ENCODE results near the gene PRMT7.

Gene PRMT7, protein sequence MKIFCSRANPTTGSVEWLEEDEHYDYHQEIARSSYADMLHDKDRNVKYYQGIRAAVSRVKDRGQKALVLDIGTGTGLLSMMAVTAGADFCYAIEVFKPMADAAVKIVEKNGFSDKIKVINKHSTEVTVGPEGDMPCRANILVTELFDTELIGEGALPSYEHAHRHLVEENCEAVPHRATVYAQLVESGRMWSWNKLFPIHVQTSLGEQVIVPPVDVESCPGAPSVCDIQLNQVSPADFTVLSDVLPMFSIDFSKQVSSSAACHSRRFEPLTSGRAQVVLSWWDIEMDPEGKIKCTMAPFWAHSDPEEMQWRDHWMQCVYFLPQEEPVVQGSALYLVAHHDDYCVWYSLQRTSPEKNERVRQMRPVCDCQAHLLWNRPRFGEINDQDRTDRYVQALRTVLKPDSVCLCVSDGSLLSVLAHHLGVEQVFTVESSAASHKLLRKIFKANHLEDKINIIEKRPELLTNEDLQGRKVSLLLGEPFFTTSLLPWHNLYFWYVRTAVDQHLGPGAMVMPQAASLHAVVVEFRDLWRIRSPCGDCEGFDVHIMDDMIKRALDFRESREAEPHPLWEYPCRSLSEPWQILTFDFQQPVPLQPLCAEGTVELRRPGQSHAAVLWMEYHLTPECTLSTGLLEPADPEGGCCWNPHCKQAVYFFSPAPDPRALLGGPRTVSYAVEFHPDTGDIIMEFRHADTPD

DNA sequence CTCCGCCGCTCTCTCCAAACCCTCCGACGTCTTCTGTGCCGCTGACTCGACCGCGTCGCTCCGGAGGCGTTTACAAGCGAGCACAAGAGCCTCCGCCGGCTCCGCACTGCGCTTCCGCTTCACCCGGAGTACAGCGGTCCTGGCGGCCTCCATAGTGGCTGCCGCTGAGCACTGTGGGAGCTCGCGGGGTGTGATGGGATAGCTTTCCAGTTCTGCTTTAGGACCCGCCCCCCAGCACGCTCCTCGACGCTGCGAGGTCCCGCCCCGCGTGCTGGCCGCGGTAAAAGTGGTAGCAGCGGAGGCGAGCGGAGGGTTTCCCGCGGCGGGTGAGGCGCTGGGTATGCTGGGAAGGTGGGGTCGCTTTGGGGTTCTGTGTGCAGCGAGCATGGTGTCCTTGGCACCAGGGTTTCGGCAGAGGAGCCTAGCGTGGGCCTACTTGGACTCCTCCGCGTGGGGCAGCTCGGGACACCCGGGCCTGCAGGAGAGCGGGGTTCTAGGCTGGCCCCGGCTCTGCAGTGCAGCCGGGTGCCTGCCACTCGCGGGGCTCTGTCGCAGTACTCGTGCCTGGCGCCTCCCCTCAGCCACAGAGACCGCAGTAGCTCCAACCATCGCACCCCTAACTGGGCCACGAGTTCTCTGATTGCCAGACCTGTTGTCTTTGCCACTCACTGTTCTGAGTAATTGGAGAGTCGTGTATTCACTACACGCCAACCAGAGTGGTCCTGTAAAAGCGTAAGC lies at the start of gene PRMT7, which contains the start of gene SLC7A6OS:
TSS of gene PRMT7 (plus strand) at position 246 of the 738 bp plus-strand sequence. CDS start 4,961 bp downstream, outside the sequence.
TSS of gene SLC7A6OS (minus strand) at position 173 of the 738 bp plus-strand sequence. CDS start at position 153, 20 bp downstream.
- peak; percentile 96 for DNase-seq

DNA sequence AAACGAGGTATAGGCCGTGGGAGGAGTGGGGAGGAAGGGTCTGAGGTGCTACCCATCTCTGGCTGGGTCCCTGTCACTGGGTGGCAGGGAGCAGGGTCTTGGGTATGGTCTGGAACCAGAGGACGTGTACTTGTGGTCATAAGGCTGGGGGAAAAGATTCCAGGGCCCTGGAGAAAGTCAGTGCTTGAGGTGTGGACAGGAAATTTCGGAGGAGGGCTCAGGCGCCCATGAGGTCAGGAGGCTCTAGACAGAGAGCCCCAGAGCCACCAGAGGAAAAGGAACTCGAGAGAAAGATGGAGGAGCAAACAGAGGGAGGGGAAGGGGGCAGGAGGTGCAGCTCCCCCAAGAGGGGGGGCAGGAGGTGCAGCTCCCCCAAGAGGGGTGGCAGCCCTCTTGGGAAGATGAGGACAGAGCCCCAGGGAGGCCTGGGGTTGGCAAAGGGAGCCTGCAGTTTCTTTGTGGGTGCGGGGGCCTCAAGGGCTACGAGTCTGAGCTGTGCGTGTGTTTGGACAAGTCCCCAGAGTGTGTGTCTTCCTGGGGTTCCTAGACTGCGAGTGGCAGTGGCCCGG lies 47.2 kb upstream of the PRMT7 start:
- DNase-seq = no peak

DNA sequence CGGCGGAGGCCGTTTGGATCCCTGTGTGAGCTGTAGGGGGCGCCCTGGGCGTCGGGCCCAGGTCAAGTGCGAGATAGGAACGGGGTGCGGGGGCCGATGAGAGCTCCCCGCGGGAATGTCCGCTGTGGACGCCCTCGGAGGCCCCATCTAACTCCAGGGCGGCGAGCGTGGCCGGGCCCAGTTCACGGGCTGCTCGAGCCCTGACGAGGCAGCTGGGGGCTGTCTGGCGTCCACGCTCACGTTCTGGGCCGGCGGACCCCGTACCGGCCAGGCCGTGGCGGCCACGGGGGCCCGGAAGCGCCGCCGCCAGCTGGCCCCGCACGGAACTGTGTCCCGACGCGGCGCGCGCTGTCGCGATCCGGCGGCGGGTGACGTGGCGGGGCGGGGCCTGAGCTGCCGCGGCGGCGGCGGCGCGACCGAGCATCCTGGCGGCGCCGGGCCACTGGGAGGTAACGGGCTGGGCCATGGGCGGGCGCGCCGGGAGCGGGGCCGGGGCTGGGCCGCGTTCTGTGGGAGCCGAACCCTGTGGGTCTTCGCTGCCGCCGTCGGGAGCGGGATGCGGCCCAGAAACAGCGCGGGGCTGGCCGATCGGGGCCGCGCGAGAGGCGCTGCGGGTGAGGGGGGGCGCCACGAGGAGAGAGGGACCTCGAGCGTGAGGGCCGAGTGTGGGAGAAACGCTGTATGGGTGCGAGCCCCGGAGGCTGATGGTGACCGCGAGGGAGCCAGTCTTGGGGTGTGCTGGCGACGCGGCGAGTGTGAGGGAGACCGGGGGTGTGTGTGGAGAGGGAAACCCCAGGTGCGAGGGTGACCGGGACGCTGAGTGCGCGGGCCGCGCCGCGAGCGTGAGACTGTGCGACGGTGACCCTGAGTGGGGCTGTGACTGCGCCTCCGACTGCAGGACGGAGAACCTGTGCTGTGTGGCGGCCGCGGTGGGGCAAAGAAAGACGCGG lies 46.4 kb upstream of the PRMT7 start, which contains the start of gene SLC7A6:
TSS of gene SLC7A6 (plus strand) at position 399 of the 950 bp plus-strand sequence. CDS start 10,201 bp downstream, outside the sequence.
- peak; percentile 89 for DNase-seq

DNA sequence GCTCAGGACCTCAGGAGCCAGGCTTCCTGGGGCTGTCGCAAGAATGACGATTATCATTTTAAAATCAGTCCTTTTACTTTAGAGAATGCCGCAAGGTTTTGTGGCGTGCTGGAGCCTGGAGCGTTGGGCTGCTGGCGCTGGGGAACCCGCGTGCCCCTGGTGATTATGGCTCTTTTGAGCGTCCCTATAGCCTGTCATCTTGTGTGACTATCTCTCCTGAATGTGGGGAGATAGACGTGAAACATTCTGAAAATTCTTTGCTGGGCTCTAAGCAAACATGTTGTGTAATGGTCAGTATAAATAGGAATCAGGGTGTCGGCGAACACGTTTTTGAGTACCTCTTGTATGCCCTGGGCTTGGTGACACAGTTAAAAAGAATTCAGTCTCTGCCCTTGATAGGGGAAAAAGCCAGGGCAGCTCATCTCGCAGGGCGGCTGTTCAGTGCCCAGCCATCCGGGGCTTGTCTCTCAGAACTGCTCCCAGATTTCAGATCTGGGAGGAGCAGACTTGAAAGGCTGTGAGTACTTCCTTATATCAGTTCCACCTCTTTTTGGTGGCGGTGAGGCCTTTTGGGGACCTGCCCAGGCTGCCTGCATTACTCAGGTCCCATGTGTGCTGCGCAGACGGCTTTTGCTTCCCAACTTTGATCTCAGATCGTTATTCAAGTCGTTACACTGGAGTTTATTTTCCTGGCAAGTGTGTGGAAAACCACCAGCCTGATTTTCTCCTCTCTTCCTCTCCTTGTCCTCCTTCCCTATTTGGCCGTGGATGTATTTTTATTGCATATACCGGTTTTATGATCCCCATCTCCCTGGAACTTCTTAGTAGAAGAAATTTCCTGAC lies 45.5 kb upstream of the PRMT7 start:
- peak; percentile 65 for DNase-seq

DNA sequence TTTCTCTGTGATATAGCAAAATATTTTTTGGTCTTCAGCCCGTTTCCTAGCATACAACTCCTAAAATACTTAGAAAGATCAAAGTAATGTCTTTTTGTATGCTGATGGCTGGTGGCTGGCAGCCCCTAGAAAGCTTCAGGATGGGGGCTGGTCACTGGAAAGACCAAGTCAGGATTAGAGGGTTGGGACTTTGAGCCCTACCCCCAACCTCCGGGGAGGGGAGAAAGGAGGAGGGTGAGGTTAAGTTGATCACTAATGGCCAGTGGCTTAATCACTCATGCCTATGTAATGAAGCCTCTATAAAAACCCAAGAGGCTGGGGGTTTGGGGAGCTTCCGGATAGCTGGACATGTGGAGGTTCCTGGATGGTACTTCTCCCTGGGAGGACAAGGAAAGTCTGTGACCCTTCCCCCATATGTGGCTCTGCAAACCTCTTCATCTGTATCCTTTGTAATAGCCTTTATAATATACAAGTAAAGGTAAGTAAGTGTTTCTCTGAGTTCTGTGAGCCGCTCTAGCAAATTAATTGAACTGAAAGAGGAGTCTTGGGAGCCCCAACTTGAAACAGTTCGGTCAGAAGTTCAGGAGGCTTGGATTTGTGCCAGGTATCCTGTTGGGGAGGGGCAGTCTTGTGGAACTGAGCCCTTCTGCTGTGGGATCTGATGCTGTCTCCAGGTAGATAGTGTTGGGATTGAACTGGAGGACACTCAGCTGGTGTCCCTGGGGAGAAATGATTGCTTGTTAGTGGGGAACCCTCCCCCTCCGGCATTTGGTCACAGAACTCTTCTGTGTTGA lies 43.0 kb upstream of the PRMT7 start:
- DNase-seq = no peak

DNA sequence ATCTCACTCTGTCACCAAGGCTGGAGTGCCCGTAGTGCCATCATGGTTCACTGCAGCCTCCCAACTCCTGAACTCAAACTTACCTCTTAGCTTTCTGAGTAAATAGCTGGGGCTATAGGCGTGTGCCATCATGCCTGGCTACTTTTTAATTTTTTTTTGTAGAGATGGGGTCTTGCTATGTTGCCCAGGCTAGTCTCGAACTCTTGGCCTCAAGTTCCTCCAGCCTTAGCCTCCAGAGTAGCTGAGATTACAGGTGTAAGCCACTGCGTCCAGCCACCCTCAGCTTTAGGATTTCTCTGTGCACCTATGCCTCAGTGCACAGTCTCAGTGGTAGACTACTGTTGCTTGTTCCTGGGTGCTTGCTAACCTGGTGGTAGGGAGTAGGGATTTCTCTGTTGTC lies 41.0 kb upstream of the PRMT7 start:
- no peak for DNase-seq

DNA sequence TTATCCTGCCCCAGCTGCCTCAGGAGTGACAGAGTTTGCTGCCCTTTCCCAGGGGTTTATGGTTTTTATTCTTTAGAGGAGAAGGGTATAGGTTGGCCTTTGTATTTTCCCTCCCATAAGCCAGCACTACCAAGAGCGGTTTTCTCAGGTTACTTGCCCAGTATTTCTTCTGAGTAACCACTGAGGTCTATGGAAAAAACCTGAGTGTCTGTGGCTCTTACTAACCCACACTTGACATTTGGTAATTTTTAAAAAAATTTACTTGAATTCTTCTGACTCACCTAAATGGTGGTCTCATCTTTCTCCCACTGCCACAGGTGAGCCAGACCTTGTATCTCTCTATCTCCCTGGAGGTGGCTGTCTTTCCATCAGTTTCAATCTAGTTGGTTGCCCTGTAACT lies 40.5 kb upstream of the PRMT7 start:
- DNase-seq = no peak

DNA sequence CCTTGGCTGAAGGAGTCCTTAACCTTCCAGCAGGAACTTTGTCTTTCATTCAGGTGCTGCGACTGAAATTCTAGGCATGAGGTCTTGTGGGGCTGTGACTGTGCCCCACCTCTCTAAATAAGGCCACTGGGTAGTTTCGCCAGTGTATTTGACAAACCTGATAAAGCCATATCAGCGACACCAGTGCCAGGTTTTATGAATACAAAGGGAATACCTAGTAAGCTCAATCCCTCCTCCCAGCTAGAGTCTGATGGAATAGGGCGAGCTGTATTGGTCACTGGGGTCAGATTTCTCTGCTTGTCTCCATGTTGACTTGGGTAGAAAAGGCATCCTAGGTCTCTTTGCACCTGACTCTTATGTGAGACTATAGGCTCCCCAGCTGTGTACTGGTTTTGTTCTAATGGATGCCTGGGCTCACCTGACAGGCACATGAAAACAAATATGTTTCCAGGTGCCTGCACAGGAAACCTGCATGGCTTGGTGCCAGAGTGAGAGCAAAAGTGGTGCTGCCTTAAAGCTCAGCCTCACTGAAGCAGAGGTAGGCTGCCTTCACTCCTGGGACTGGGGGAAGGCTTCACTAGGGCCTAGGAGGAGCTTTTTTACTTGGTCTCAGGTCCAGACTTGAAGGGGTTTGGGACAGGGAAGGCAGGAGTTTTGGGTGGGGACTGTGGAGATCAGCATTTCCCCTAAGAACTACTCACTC lies 38.2 kb upstream of the PRMT7 start:
- DNase-seq = no peak

DNA sequence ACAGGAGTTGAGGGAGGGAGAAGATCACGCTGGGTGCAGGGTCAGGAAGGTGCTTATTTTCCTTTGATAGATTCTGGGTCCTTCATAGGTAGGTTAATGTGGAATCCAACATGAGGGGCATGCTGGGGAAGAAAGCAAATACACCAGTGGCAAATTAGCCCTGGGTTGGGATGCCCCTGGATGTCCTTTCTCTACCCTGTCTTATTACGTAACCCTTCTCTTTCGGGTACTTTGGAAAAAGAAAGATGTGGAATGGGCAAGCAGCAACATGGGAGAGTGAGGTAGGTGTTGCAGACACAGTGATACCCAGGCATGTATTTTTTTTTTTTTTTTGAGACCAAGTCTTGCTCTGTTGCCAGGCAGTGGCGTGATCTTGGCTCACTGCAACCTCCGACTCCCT lies 37.4 kb upstream of the PRMT7 start:
- no peak for DNase-seq

DNA sequence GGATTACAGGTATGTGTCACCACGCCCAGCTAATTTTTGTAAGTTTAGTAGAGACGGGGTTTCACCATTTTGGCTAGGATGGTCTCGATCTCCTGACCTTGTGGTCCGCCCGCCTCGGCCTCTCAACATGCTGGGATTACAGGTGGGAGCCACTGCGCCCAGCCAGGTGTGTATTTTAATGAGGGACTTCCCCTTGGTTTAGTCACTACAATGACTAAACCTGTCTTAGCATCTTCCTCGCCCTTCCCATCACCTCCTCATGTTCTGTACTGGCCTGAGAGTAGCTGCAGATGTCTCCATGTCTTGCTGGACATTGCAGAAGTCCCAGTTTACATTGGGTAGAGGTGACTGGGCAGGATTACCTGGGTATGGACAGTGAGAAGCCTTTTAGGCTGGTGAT lies 36.9 kb upstream of the PRMT7 start:
- no peak for DNase-seq

DNA sequence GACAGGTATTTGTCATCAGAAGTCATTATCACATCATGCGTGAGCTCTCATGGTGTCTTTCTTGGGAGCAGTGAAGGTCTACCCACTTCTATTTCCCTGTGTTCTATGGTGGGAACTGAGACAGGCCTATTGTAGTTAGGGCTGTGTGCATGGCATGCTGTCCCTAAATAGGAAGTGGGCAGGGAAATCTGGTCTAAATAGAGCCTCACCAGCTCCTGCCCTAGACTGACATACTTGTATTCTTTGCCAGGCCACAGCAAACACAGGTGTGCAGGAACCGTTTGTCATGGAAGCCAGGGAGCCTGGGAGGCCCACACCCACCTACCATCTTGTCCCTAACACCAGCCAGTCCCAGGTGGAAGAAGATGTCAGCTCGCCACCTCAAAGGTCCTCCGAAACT lies 36.4 kb upstream of the PRMT7 start:
- DNase-seq = no peak

DNA sequence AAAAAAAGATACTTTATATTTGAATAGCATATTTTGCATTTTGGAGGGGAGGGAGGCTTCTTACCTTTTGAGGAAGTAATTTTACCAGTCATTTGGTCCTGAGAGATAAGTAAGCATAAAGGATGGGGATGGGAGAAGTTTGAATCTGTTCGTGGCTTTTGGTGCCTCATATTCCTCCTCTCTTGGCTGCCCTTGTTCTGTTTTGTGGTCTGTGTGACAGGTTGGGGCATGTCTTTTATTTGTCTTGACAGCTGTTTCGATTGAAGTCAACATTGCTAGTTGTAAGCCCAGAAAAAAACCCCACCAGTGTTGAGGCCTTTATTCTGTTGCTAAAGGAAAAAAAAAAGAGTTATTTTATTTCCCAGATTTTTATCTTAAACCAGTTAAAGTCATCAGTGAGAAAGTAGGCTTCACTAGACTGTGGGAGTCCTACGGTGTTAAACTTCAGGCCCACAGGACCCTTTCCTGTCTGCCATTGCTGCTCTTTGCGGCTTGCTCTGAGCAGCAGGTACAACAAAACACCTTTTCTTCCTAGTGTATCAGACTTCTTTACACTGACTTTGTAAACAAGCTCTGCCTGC lies 35.1 kb upstream of the PRMT7 start:
- peak; percentile 77 for DNase-seq

DNA sequence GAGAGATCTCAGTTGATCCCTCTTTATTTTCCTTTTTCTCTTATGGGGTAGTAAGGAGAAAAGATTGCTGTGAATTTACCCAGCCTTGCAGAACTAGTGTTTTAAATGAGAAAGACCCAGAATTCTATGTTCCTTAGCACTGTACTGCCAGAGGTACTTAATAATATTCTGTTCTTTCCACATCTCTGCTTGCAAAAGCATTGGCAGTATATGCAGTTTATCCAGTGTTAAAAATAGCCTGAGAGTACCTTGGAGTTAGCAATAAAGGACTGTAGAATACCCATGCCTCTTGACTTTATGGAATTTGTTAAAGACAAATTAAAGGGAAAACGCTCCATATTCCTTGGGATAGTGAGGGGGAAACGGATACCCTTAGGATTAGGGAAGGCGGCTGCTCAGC lies 34.6 kb upstream of the PRMT7 start:
- no peak for DNase-seq

DNA sequence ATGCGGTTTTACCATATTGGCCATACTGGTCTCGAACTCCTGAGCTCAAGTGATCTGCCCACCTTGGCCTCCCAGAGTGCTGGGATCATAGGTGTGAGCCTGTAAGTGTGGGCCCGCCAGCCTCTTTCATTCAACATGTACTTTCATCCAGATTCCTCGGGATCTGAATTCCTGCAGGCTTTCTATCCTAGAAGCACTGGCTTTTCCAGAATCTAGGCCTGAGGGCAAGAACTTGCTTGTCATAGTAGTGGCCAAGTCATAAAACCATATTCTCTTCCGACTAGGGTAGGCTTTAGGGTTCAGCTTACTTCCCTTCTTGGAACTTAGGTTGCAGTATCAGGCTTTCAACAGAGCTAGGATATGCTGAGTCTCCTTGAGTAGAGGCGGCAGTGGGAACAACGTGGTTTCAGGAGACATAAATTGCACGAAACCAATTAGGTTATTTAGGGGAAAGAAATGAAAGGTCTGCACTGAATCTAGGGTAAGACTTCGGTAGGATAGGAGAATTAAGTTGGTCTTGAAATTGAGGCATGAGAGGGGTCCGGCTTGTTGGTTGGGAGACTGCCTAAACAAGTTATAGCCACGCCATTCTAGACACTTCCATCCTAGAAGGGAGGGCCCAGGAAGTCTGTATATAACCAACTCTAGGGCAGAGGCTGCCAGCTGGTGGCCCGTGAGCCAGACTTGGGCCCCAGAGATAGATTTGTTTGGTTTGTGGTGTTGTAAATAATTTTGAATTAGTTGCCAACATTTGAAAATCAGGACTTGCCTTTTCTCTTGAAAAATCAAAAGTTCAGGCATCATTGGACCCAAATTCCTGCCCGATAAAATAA lies 30.9 kb upstream of the PRMT7 start:
- DNase-seq = no peak

DNA sequence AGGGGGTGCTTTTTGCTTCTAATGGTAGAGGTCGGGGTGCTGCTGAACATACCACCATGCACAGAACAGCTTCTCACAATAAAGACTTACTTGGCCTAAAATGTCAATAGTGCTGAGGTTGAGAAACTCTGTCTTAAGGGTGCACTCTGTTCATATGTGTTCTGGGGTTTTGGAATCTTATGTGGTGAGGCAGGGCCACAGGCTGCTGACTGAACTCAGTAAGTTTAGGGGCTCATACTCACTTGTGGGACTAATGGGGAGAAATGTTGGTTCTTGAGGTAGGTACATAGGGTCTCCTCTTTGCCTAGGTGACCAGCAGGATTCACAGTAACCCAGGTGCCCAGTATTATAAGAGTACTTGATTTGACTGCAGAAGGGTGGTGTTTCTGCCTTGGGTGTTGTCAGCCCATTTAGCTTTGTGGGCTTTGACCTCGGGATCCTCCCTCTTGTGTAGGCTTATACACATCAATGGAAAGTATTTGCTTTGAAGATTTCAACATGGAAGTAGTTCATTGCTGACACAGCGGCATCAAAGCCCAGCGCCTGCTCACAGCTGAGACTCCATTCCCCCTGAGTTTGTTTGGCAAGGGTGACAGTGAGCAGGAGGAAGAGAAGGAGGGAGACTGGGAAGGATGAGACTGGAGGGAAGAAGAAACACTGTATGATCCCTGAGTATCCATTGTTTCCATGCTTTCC lies 29.3 kb upstream of the PRMT7 start:
- DNase-seq = no peak

DNA sequence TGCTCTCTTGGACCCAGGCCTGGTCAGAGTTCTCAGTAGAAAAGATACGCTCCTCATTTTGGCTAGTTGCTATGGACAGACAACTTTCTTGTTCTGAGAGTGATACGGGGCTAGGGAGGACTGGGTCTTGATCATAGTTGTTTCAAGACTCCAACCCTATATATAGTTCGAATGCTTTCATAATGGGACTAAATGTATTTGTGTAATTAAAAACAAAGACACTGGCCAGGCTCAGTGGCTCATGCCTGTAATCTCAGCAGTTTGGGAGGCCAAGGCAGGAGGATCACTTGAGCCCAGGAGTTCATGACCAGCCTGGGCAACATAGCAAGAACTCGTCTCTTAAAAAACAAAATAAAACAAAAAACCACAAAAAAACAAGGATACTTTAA lies 28.8 kb upstream of the PRMT7 start:
- no peak for DNase-seq

DNA sequence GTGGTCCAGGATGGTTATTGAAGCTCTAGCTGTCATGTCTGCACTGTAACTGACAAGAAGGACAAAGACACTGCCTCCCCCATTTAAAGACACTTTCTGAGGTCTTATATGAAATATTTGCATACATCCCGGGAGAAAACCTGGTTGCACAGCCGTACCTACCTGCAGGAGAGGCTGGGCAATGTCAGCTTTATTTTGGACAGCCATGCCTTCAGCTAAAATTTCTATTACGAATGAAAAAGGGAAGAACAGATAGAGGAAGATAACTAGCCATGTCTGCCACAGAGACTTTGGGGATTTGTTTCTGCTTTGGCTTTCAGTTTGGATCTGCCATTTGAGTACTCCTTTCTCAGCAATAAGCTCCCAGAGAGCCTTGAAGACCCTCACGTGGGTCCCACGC lies 27.5 kb upstream of the PRMT7 start:
- DNase-seq = no peak

Data from activated CD4-positive, alpha-beta T cell treated with anti-CD3 and anti-CD28 coated beads, Interleukin-10, Interleukin-2, amounts not matched to agents 100 ng/mL and 50 ng/mL, durations not matched to agents 16 hours and 8 hours (primary cell).